Tibial artery (tissue), 4 donors: ENCODE measurements around the gene UBASH3B.

ENCODE experiments used
- DNase-seq, 2 donors: peaks; one replicate each; pipeline ENCODE4 v3.0.0-alpha.2; 2019
- H3K27ac ChIP-seq, 2 donors: fragments of 200-600 bp; sonication (generic) in 1 of 2; 1 replicate in 1 of 2; 2 replicates in 1 of 2; pipeline ENCODE4 v1.5.1; 2018 to 2019; ENCODE audit warnings: mild to moderate bottlenecking in 1 of 2
- H3K27me3 ChIP-seq, 2 donors: fragments of 200-600 bp; sonication (generic) in 1 of 2; one replicate each; pipeline versions ENCODE4 v1.5.1 to v1.6.0; 2016 to 2019
- H3K36me3 ChIP-seq, 3 donors: fragments of 200-600 bp; sonication (generic) in 2 of 3; one replicate each; pipeline ENCODE4 v1.5.1; 2016 to 2019; ENCODE audit warnings: mild to moderate bottlenecking in 2 of 3
- H3K4me1 ChIP-seq, 4 donors: fragments of 200-600 bp; sonication (generic) in 2 of 4; 1 replicate in 3 of 4; 2 replicates in 1 of 4; pipeline ENCODE4 v1.5.1; 2016 to 2019
- H3K4me3 ChIP-seq, 2 donors: fragments of 200-600 bp; sonication (generic) in 1 of 2; 1 replicate in 1 of 2; 2 replicates in 1 of 2; pipeline ENCODE4 v1.5.1; 2018 to 2019; ENCODE audit warnings: mild to moderate bottlenecking in 2 of 2
- H3K9me3 ChIP-seq, 3 donors: fragments of 200-600 bp; sonication (generic) in 1 of 3; one replicate each; pipeline ENCODE4 v1.5.1; 2016 to 2019
- CTCF ChIP-seq, 2 experiments: fragments of 200-600 bp in 1 of 2; fragments of 450-650 bp in 1 of 2; IDR thresholded peaks; one replicate each; pipeline ENCODE4 v1.5.1; 2017 to 2019; ENCODE audit warnings: antibody characterized with exemption in 2 of 2, mild to moderate bottlenecking in 1 of 2, moderate library complexity in 1 of 2
- intact Hi-C: fragments of 100-400 bp; cut with DNase I; formaldehyde crosslinking; loops from one replicate; pipeline ENCODE4 v1.15.0; 2023; ENCODE audit warnings: low total_unique reads

Gene UBASH3B

GRCh38 chr11:122832721-122833470, 177.4 kb downstream of the UBASH3B start:
- intact Hi-C loops = no loop called here
- DNase-seq = no peak
- Histone ChIP-seq H3K4me1 (no peaks in the 10 kb centered on the region), H3K27me3 (no peaks in the 10 kb centered on the region), H3K9me3 (no peaks in the 10 kb centered on the region), H3K36me3 (no peaks in the 10 kb centered on the region), H3K4me3 (no peak overlapping the region), H3K27ac (no peak overlapping the region)
- TF ChIP-seq CTCF (IDR thresholded peaks at IDR 0.05) = no peak

- H3K4me1 ChIP-seq = no peaks in the 10 kb centered on the region
- H3K27me3 ChIP-seq = no peaks in the 10 kb centered on the region
- no peak for TF ChIP-seq CTCF (IDR thresholded peaks at IDR 0.05)
- H3K9me3 ChIP-seq = no peaks in the 10 kb centered on the region
- intact Hi-C loops = no loop called here
- H3K4me3 ChIP-seq = no peak overlapping the region
- no peak for DNase-seq
- H3K27ac ChIP-seq = no peak overlapping the region
- no peaks in the 10 kb centered on the region for H3K36me3 ChIP-seq
These were observed 178.4 kb downstream of the UBASH3B start for GRCh38 chr11:122833846-122834464.

GRCh38 chr11:122836916-122837315, 181.4 kb downstream of the UBASH3B start:
- Histone ChIP-seq H3K4me3 (no peak overlapping the region), H3K36me3 (no peaks in the 10 kb centered on the region), H3K27me3 (no peaks in the 10 kb centered on the region), H3K4me1 (no peaks in the 10 kb centered on the region), H3K27ac (no peak overlapping the region), H3K9me3 (no peaks in the 10 kb centered on the region)
- DNase-seq = no peak
- intact Hi-C loops = no loop called here
- no peak for TF ChIP-seq CTCF (IDR thresholded peaks at IDR 0.05)

GRCh38 chr11:122837528-122838346, 182.2 kb downstream of the UBASH3B start:
- no peaks in the 10 kb centered on the region for H3K36me3 ChIP-seq
- H3K27ac ChIP-seq = no peak overlapping the region
- intact Hi-C loops = no loop called here
- no peaks in the 10 kb centered on the region for H3K4me1 ChIP-seq
- H3K4me3 ChIP-seq = no peak overlapping the region
- DNase-seq = no peak
- no peak for TF ChIP-seq CTCF (IDR thresholded peaks at IDR 0.05)
- H3K9me3 ChIP-seq = no peaks in the 10 kb centered on the region
- no peaks in the 10 kb centered on the region for H3K27me3 ChIP-seq

GRCh38 chr11:122843281-122844141, 188.0 kb downstream of the UBASH3B start:
- H3K36me3 ChIP-seq = no peaks in the 10 kb centered on the region
- no peak for TF ChIP-seq CTCF (IDR thresholded peaks at IDR 0.05)
- H3K4me1 ChIP-seq = no peaks in the 10 kb centered on the region
- no peak overlapping the region for H3K27ac ChIP-seq
- no peak for DNase-seq
- intact Hi-C loops = no loop called here
- no peaks in the 10 kb centered on the region for H3K9me3 ChIP-seq
- H3K4me3 ChIP-seq = no peak overlapping the region
- H3K27me3 ChIP-seq = peaks cover 0 to 3% of the 10 kb centered on the region in 2 donors
